Naive thymus-derived CD4-positive, alpha-beta T cell (primary cell): ENCODE measurements around the gene JAK1. TPM values are rescaled to one million over a fixed set of nuclear protein-coding genes. Genes with fewer than 3 reads are reported as not detected.
A peak's percentile ranks its signal among the peaks of the same experiment; 100 is the strongest.

Source experiments
- ATAC-seq: fragments of 150-1000 bp; cut with Tn5 transposase; 2 replicates; pipeline ENCODE4 v1.10.0; 2021; ENCODE audit warnings: mild to moderate bottlenecking, moderate library complexity
- CTCF ChIA-PET: fragments of 350-600 bp; sonication (Branson Sonifier 250); formaldehyde crosslinking; loops from one replicate; lab custom pipeline; 2021; ENCODE audit warnings: antibody characterized with exemption; lab: Charles Lee
- POLR2A ChIA-PET: fragments of 350-600 bp; sonication (Branson Sonifier 250); formaldehyde crosslinking; loops from one replicate; lab custom pipeline; 2021; ENCODE audit warnings: antibody characterized with exemption, inconsistent platforms; lab: Charles Lee
- DNase-seq, 9 donors: peaks; one replicate each; pipeline versions ENCODE4 v3.0.0 to v3.0.0-alpha.2; 2020 to 2022; ENCODE audit warnings: mixed read lengths in 1 of 9
- H3K27ac ChIP-seq: one replicate; pipeline ENCODE4 v1.7.0; 2013; ENCODE audit warnings: mild to moderate bottlenecking, low read depth, low read length, moderate library complexity
- H3K27me3 ChIP-seq, 2 donors: one replicate each; pipeline ENCODE4 v1.7.0; 2013; ENCODE audit warnings: low read length in 2 of 2, mild to moderate bottlenecking in 2 of 2, moderate library complexity in 2 of 2; ENCODE audit not compliant: control insufficient read depth in 2 of 2, insufficient read depth in 2 of 2
- H3K36me3 ChIP-seq, 3 experiments: 1 replicate in 2 of 3; 2 replicates in 1 of 3; pipeline ENCODE4 v1.7.0; 2013; ENCODE audit warnings: low read length in 3 of 3, mild to moderate bottlenecking in 3 of 3, moderate library complexity in 1 of 3; ENCODE audit not compliant: insufficient read depth in 3 of 3, control insufficient read depth in 2 of 3
- H3K4me1 ChIP-seq, 2 donors: one replicate each; pipeline ENCODE4 v1.7.0; 2013; ENCODE audit warnings: low read length in 2 of 2, mild to moderate bottlenecking in 2 of 2, moderate library complexity in 1 of 2; ENCODE audit not compliant: control insufficient read depth in 2 of 2, insufficient read depth in 2 of 2
- H3K4me3 ChIP-seq: 2 replicates; pipeline ENCODE4 v1.7.0; 2013; ENCODE audit warnings: mild to moderate bottlenecking, low read length
- H3K9me3 ChIP-seq, 3 experiments: 1 replicate in 2 of 3; 2 replicates in 1 of 3; pipeline ENCODE4 v1.7.0; 2013; ENCODE audit warnings: low read length in 3 of 3; ENCODE audit not compliant: control insufficient read depth in 2 of 3
- H3K27ac Mint-ChIP-seq, 9 donors: one replicate each; pipeline ENCODE4 v1.8.0; 2020 to 2022; ENCODE audit warnings: mixed read lengths in 9 of 9, mild to moderate bottlenecking in 8 of 9, moderate library complexity in 5 of 9, inconsistent platforms in 2 of 9
- H3K27me3 Mint-ChIP-seq, 5 donors: one replicate each; pipeline ENCODE4 v1.8.0; 2021 to 2022; ENCODE audit warnings: mixed read lengths in 5 of 5, mild to moderate bottlenecking in 1 of 5
- H3K36me3 Mint-ChIP-seq, 5 donors: one replicate each; pipeline ENCODE4 v1.8.0; 2020 to 2022; ENCODE audit warnings: mixed read lengths in 5 of 5, mild to moderate bottlenecking in 3 of 5, inconsistent platforms in 1 of 5
- H3K4me1 Mint-ChIP-seq, 7 donors: one replicate each; pipeline ENCODE4 v1.8.0; 2020 to 2022; ENCODE audit warnings: mixed read lengths in 7 of 7, mild to moderate bottlenecking in 3 of 7, inconsistent platforms in 1 of 7
- H3K4me3 Mint-ChIP-seq, 10 donors: one replicate each; pipeline ENCODE4 v1.8.0; 2020 to 2022; ENCODE audit warnings: mild to moderate bottlenecking in 10 of 10, mixed read lengths in 10 of 10, moderate library complexity in 6 of 10, inconsistent platforms in 2 of 10
- H3K9me3 Mint-ChIP-seq, 11 donors: one replicate each; pipeline ENCODE4 v1.8.0; 2020 to 2022; ENCODE audit warnings: mixed read lengths in 11 of 11, mild to moderate bottlenecking in 4 of 11, inconsistent platforms in 1 of 11, moderate library complexity in 1 of 11
- intact Hi-C, 2 donors: fragments of 100-400 bp; cut with micrococcal nuclease; formaldehyde crosslinking; loops; one replicate each; pipeline ENCODE4 v1.15.1; 2023
- polyA plus RNA-seq, 2 donors: library from polyadenylated mRNA; unstranded; fragments of 300-500 nt; fragmentation: Illumina TruSeq; gene quantifications; one replicate each; pipeline ENCODE4 v1.2.3, GENCODE V29; 2021
- total RNA-seq, 6 experiments: library from RNA in 5 of 6; stranded (reverse) in 5 of 6; gene quantifications; 1 replicate in 5 of 6; 2 replicates in 1 of 6; pipeline ENCODE4 v1.2.3 and lab custom pipeline; 2021 to 2026

The JAK1 gene
- total and polyA plus RNA-seq, 7 experiments from 2014 or later: 197 to 365 (median 265) TPM

DNA sequence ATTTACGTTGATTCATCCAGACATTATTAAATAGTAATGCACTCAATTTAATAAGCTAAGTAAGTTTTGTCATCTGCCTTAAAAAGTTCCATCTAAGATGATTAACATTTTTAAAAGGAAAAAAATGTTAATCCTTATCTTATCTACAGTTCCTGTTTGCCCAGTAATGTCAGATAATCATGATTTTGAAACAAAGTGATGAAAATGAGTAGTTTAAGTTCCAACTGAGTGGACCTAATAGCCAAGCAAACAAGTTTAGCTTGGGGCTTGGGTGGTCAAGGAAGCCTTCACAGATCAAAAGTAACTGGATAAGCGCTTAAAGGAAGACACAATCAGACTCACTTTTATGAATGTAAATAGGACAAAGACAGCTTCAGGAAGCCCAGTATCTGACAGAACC lies 40.5 kb upstream of the JAK1 start:
- intact Hi-C loops: loop anchor here in 1 of 2 donors (5.0 kb wide), 1 partner anchor 40 kb away; no protein-coding TSS in a partner anchor
- DNase-seq (no peak), ATAC-seq (no peak)
- Histone ChIP-seq H3K4me3 (no peak overlapping the region), H3K27me3 (no peaks in the 10 kb centered on the region), H3K4me1 (peaks cover 24 to 26% of the 10 kb centered on the region in 2 donors), H3K27ac (no peak overlapping the region), H3K36me3 (no peaks in the 10 kb centered on the region), H3K9me3 (no peaks in the 10 kb centered on the region)
- Mint-ChIP-seq H3K27ac (no peak overlapping the region), H3K4me1 (peaks cover 30 to 58% (median 46%) of the 10 kb centered on the region in 7 donors), H3K4me3 (no peak overlapping the region), H3K36me3 (peaks cover 0 to 14% (median 0%) of the 10 kb centered on the region in 5 donors), H3K9me3 (peaks cover 0 to 3% (median 0%) of the 10 kb centered on the region in 11 donors), H3K27me3 (peaks cover 0 to 33% (median 0%) of the 10 kb centered on the region in 5 donors)
- ChIA-PET CTCF (no interaction called here), POLR2A (interaction anchor here (1.4 kb wide), 1 partner anchor 45 kb away, joined by 6 read pairs; no protein-coding TSS in a partner anchor)

- Histone ChIP-seq H3K27me3 (no peaks in the 10 kb centered on the region), H3K4me1 (peaks cover 17 to 19% of the 10 kb centered on the region in 2 donors), H3K27ac (peak overlapping the region; percentile 66), H3K9me3 (no peaks in the 10 kb centered on the region), H3K4me3 (peak overlapping the region; percentile 56), H3K36me3 (no peaks in the 10 kb centered on the region)
- Mint-ChIP-seq H3K4me3 (peak overlapping the region; percentile 73 to 93 (median 86)), H3K4me1 (peaks cover 8 to 45% (median 32%) of the 10 kb centered on the region in 7 donors), H3K36me3 (peaks cover 0 to 9% (median 6%) of the 10 kb centered on the region in 5 donors), H3K9me3 (peaks cover 0 to 10% (median 8%) of the 10 kb centered on the region in 11 donors), H3K27me3 (peaks cover 0 to 33% (median 0%) of the 10 kb centered on the region in 5 donors), H3K27ac (peak overlapping the region in 7 of 9 donors; percentile 12 to 90 (median 77))
- ChIA-PET CTCF (interaction anchor here (0.6 kb wide), 1 partner anchor 1592 kb away, joined by 3 read pairs; no protein-coding TSS in a partner anchor), POLR2A (interaction anchor here (0.8 to 3.7 kb wide), 5 partner anchors 9 to 98 kb away, joined by 3 to 30 read pairs (median 3); partner anchors contain the start of gene JAK1)
- ATAC-seq (no peak), DNase-seq (no peak)
- intact Hi-C loops: loop anchor here (1.0 to 2.0 kb wide), 3 partner anchors 18 to 139 kb away; no protein-coding TSS in a partner anchor
These were observed 36.9 kb upstream of the JAK1 start for GRCh38 chr1:65003316-65003664.

DNA sequence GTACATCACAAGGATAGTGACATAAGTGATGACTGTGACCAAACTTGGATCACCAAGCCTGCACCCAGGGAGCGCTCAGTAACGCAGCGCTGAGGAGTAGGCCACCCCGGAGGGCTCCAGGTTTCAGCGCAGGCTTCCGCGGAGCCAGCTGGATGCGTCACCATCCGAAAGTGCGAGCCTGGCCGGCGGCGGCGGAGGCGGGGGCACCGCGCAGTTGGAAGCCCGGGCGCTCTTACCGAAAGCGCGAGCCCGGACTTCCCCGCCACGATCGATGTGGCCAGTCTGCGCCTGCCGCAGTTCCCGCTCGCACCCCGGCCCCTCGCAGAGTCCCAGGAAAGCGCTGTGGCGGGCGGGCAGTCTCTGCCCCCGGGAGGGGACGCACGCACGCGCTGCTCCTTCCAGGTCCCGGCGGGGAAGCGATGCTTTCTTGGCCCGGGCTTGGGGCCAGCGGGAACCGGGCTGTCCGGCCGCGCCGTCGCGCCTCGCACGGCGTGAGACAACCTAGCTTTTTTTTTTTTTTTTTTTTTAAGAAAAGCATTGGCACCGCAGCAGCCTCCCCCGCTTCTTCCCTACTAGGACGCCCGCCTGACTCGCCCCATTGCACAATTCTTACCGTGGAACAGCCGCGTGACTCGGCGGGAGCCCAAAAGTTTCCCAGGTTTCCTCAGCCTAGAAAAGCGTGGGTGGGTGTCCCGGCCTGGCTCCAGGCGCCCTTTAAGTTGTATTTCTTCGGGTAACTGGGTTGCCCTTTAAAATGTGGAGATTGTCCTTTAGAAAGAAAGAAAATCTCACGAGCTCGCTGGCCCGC lies 36.4 kb upstream of the JAK1 start:
- Mint-ChIP-seq H3K4me3 (peak overlapping the region; percentile 77 to 93 (median 86)), H3K9me3 (peaks cover 0 to 16% (median 8%) of the 10 kb centered on the region in 11 donors), H3K27ac (peak overlapping the region; percentile 24 to 95 (median 82)), H3K27me3 (peaks cover 0 to 33% (median 0%) of the 10 kb centered on the region in 5 donors), H3K4me1 (peaks cover 8 to 44% (median 28%) of the 10 kb centered on the region in 7 donors), H3K36me3 (peaks cover 0 to 13% (median 6%) of the 10 kb centered on the region in 5 donors)
- Histone ChIP-seq H3K27me3 (no peaks in the 10 kb centered on the region), H3K36me3 (no peaks in the 10 kb centered on the region), H3K27ac (peak overlapping the region; percentile 66), H3K9me3 (no peaks in the 10 kb centered on the region), H3K4me3 (peak overlapping the region; percentile 56), H3K4me1 (peaks cover 16 to 19% of the 10 kb centered on the region in 2 donors)
- DNase-seq (peak; percentile 58 to 81 (median 67)), ATAC-seq (peak; percentile 90)
- intact Hi-C loops: loop anchor here (1.0 to 2.0 kb wide), 6 partner anchors 18 to 419 kb away; partner anchors contain the start of gene JAK1 (in 2 of the 2)
- CTCF ChIA-PET: interaction anchor here (1.6 to 2.0 kb wide), 2 partner anchors 36 to 73 kb away, joined by 4 to 6 read pairs; no protein-coding TSS in a partner anchor
- POLR2A ChIA-PET: interaction anchor here (0.7 to 3.7 kb wide), 9 partner anchors 9 to 98 kb away, joined by 3 to 30 read pairs (median 4); partner anchors contain the start of gene JAK1

- Histone ChIP-seq H3K27ac (peak overlapping the region; percentile 66), H3K4me3 (peak overlapping the region; percentile 56)
These were observed 35.8 kb upstream of the JAK1 start for GRCh38 chr1:65002156-65002507.

DNA sequence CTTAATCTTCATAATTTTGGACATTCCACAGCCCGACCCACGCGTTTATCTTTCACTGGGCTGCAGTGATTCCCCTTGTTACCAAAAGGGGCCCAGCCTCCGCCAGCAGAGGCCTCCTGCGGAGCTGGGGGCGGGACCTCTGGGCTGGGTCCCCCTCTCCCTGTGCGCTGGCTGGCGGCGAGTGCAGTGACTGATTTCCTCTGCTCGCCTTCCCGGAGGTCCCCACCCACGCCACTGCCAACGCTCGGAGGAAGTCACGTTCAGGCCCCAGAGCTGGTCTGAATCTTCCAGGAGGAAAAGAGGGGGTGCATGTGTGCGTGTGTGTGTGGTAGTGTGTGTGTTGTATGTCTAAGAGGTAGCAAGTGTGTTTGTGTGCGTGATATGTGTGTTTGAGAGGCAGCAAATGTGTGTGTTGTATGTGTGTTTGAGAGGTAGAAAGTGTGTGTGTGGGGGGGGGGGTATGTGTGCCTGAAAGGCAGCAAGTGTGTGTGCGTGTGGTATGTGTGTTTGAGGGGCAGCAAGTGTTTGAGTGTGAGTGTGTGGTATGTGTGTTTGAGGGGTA lies 35.0 kb upstream of the JAK1 start:
- ChIA-PET CTCF (interaction anchor here (1.6 to 2.0 kb wide), 2 partner anchors 34 to 74 kb away, joined by 4 to 6 read pairs; no protein-coding TSS in a partner anchor), POLR2A (interaction anchor here (0.7 to 3.7 kb wide), 10 partner anchors 15 to 123 kb away, joined by 3 to 30 read pairs (median 4); partner anchors contain the start of gene JAK1)
- Mint-ChIP-seq H3K36me3 (peaks cover 0 to 13% (median 6%) of the 10 kb centered on the region in 5 donors), H3K4me3 (peak overlapping the region; percentile 77 to 93 (median 86)), H3K9me3 (peaks cover 0 to 16% (median 8%) of the 10 kb centered on the region in 11 donors), H3K4me1 (peaks cover 8 to 44% (median 26%) of the 10 kb centered on the region in 7 donors), H3K27ac (peak overlapping the region; percentile 70 to 95 (median 87)), H3K27me3 (peaks cover 0 to 31% (median 0%) of the 10 kb centered on the region in 5 donors)
- Histone ChIP-seq H3K27me3 (no peaks in the 10 kb centered on the region), H3K36me3 (no peaks in the 10 kb centered on the region), H3K9me3 (no peaks in the 10 kb centered on the region), H3K4me3 (peak overlapping the region; percentile 56), H3K27ac (peak overlapping the region; percentile 66), H3K4me1 (peaks cover 16 to 19% of the 10 kb centered on the region in 2 donors)
- ATAC-seq: peak; percentile 78
- intact Hi-C loops: loop anchor here in 1 of 2 donors (1.0 to 2.0 kb wide), 2 partner anchors 17 to 124 kb away; no protein-coding TSS in a partner anchor
- peak; percentile 51 to 79 (median 68) for DNase-seq

More at GRCh38 chr1:65002156-65002507, 35.8 kb upstream of the JAK1 start:
- CTCF ChIA-PET: interaction anchor here (1.6 to 2.0 kb wide), 2 partner anchors 35 to 73 kb away, joined by 4 to 6 read pairs; no protein-coding TSS in a partner anchor
- Histone ChIP-seq H3K27me3 (no peaks in the 10 kb centered on the region), H3K4me1 (peaks cover 16 to 19% of the 10 kb centered on the region in 2 donors), H3K9me3 (no peaks in the 10 kb centered on the region), H3K36me3 (no peaks in the 10 kb centered on the region)
- Mint-ChIP-seq H3K4me3 (peak overlapping the region; percentile 77 to 93 (median 86)), H3K27ac (peak overlapping the region in 8 of 9 donors; percentile 70 to 95 (median 84)), H3K9me3 (peaks cover 0 to 16% (median 8%) of the 10 kb centered on the region in 11 donors), H3K36me3 (peaks cover 0 to 13% (median 6%) of the 10 kb centered on the region in 5 donors), H3K4me1 (peaks cover 8 to 44% (median 28%) of the 10 kb centered on the region in 7 donors), H3K27me3 (peaks cover 0 to 33% (median 0%) of the 10 kb centered on the region in 5 donors)
- POLR2A ChIA-PET: interaction anchor here (0.7 to 3.7 kb wide), 8 partner anchors 29 to 97 kb away, joined by 3 to 30 read pairs (median 4); partner anchors contain the start of gene JAK1
- peak in 1 of 9 donors; percentile 26 for DNase-seq
- intact Hi-C loops: loop anchor here (1.0 to 2.0 kb wide), 5 partner anchors 19 to 419 kb away; partner anchors contain the start of gene JAK1 (in 2 of the 2)
- no peak for ATAC-seq
